HG02678 (cell line): ENCODE data around the gene ACAP2.
"Not testable (repeated sequence)": the region's sequence is repeated elsewhere in the genome, so short reads cannot be mapped to it uniquely, and the experiment has no call there.

ENCODE experiments used
- ATAC-seq: cut with Tn5 transposase; IDR thresholded peaks from one replicate; pipeline ENCODE4 v1.9.1; 2021; ENCODE audit warnings: mild to moderate bottlenecking, moderate library complexity; ENCODE audit not compliant: unreplicated experiment

ACAP2 gene, protein sequence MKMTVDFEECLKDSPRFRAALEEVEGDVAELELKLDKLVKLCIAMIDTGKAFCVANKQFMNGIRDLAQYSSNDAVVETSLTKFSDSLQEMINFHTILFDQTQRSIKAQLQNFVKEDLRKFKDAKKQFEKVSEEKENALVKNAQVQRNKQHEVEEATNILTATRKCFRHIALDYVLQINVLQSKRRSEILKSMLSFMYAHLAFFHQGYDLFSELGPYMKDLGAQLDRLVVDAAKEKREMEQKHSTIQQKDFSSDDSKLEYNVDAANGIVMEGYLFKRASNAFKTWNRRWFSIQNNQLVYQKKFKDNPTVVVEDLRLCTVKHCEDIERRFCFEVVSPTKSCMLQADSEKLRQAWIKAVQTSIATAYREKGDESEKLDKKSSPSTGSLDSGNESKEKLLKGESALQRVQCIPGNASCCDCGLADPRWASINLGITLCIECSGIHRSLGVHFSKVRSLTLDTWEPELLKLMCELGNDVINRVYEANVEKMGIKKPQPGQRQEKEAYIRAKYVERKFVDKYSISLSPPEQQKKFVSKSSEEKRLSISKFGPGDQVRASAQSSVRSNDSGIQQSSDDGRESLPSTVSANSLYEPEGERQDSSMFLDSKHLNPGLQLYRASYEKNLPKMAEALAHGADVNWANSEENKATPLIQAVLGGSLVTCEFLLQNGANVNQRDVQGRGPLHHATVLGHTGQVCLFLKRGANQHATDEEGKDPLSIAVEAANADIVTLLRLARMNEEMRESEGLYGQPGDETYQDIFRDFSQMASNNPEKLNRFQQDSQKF

DNA sequence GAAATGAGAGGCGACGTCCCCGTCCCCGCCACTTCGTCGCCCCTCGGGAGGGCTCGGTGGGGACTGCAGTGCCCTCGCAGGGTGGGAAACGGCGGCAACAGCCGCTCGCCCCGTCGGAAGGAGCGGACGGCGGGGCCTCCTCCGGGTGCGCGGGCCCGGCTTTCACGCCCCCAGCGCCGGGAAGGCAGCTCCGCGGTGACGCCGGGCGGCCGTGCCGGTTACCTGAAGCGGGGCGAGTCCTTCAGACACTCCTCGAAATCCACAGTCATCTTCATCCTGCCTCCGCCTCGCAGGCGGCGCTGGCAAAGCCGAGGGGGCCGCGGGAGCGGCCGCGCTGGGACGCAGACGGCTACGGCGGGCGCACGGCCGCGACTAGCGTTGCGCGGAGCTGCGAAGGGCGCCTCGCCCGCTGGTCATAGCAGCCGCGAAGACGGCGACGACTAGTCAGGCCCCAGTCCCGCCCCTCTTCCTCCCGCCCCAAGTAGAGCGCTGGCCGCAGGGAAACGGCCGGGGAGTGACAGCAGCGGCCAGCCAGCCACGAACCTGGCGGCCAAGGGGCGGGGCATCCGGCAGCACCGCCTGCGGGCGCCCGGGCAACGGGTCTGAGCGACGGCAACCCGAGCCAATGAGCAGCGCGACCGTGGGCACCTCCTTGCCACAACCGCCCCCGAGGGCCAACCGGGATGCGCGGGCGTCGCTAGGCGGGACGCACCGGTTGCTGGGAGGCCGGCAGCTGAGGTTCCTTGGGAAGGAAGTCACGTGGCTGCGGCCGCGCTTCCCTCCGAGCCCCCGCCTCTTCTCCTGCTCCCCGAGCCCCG, at the start of gene ACAP2:
TSS of gene ACAP2 (minus strand) at position 448 of the 818 bp plus-strand sequence. CDS start at position 275, 173 bp downstream.
- peak; percentile 90 for ATAC-seq

DNA sequence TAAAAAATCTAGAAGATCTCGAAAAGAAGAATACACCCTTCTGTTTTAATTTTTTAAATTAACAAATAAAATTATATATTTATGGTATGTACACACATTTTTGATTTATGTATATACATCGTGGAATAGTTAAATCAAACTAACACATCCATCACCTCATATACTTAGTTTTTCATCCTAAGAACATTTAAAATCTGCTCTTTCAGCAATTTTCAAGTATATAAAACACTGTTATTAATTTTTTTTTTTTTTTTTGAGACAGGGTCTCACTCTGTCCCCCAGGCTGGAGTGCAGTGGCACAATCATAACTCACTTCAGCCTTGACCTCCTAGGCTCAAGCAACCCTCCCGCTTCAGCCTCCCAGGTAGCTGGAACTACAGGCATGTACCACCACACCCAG, 32.8 kb upstream of the ACAP2 start:
- no peak for ATAC-seq

DNA sequence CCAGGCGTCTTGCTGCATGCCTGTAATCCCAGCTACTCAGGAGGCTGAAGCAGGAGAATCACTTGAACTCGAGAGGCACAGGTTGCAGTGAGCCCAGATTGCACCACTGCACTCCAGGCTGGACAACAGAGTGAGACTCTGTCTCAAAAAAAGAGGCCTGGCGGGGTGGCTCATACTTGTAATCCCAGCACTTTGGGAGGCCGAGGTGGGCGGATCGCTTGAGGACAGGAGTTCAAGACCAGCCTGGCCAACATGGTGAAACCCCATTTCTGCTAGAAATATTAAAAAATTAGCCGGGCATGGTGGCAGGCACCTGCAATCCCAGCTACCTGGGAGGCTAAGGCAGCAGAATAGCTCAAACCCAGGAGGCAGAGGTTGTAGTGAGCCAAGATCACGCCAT, 32.3 kb upstream of the ACAP2 start:
- ATAC-seq, result not testable (repeated sequence)

DNA sequence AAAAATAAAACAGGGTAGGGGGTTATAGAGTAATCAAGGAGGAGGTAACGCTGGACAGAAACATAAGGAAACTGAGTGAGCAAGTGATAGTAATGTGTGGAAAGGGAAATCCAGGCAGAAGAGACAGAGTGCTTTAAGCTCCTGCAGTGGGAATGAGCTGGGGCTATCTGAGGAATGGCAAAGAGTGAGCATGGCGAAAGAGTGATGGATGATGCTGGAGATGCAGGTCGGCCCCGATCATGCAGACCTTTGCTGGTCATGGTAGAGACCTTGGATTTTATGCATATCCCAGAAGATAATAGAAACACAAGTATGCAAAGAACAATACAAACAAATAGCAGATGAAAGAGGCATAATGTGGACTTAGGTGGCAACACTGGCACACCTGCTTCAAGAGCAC, 26.0 kb upstream of the ACAP2 start:
- no peak for ATAC-seq

DNA sequence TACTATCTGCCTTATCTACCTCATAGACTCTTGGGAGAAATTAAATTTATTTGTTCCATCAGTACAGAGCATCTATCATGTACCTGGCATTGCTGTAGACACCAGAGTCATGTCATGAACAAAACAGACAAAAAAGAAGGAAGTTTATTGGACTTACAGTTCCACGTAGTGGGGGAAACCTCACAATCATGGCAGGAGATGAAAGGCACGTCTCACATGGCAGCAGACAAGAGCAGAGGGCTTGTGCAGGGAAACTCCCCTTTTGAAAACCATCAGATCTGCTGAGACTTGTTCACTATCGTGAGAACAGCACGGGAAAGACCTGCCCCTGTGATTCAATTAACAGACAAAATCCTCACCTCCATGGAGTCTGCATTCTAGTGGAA, 25.6 kb upstream of the ACAP2 start:
- ATAC-seq, result no peak

DNA sequence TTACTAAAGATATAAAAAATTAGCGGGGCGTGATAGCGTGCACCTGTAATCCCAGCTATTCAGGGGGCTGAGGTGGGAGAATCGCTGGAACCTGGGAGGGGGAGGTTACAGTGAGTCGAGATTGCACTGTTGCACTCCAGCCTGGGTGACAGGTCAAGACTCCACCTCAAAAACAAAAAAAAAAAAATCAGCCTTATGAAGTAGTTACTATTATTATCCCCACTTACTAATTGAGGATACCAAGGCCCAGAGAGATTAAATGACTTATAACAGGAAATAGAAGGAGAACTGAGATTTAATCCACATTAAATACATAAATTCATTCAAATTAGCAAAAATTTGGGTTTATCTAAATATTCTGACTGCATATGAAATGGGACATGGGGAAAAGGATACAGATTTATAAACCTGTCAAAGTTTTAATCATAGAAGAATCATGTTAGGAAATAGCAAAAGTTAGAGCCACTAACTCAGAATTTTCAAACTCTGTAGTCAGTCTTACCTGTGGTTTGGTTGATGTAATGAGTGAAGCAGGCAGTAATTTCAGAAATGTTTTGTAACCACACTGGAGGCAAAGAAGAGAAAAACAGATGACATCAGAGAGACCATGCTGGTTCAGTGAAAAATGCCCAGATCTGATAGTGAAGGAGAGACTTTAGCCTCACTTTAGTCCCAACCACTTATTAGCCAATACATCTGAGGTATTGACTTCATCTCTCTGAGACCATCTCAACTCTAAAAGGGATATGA, 25.0 kb upstream of the ACAP2 start:
- ATAC-seq, result no peak

DNA sequence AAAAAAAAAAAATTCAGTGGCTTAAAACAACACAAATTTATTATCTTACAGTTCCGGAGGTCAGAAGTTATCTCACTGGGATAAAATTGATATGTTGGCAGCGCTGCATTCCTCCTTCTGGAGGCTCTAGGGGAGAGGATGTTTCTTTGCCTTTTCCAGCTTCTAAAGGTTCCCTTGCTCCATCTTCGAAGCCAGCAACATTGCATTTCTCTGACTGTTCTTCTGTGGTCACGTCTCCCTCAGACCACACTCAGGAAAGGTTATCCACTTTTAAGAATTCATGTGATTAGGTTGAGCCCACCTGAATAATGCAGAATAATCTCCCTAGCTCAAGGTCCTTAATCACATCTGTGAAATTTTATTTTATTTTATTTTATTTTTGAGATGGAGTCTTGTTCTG, 23.4 kb upstream of the ACAP2 start:
- no peak for ATAC-seq

DNA sequence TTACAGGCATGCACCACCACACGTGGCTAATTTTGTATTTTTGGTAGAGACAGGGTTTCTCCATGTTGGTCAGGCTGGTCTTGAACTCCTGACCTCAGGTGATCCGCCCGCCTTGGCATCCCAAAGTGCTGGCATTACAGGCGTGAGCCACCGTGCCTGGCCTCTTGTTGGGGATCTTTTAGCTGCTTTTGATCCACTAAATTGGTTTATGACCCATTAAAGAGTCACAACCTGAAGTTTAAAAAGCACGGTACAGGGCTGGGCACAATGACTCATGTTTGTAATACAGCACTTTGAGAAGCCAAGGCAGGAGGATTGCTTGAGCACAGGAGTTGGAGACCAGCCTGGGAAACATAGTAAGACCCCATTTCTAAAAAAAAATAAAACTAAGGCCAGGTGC, 20.1 kb upstream of the ACAP2 start:
- not testable (repeated sequence) for ATAC-seq

DNA sequence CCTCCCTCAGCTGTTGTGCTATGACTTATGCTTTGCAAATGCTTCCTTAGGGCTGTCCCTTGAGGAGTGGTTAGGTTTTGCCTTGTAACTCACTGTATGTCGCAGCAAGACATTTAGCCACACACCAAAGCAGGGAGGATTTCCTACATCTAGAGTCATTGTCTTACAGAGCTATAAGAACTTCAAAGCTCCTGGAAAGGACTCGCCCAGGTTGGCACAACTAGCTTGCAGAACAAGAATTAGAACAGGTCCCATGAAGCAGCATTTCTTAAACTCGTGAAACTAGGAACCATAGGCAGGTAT, 19.4 kb upstream of the ACAP2 start:
- ATAC-seq, result no peak

DNA sequence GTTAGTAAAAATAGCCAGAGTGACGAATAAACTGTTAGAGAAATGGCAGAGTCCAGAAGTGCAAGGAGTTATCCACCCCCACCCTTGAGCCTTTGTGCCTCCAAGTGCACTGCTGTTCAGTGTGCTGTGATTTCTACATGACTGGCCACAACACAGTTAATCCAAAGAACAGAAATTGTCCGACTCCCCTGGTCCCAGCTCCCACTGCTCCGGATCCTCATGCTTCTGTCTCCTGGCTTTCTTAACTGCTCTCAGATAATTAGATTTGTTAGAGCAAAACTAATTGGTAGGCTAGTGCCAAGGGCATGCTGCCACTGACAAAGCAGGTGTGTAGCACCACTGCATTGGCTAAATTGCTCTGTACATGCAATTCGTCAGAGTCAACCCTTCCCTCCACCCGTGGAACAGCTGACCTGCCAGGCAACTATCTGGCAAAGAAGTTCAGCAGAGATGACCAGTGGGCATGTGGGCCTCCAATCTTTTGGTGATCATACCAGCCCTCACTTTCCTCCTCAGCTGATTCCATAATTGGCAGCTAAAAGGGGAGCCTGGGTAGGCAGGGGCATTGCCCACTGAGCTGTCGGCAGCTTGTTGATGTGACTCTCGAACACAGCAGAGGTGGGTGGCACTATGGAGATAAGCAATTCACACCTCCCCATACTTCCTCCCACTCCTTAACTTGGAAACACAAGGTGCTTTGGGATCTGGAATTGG, 18.9 kb upstream of the ACAP2 start:
- ATAC-seq, result no peak

DNA sequence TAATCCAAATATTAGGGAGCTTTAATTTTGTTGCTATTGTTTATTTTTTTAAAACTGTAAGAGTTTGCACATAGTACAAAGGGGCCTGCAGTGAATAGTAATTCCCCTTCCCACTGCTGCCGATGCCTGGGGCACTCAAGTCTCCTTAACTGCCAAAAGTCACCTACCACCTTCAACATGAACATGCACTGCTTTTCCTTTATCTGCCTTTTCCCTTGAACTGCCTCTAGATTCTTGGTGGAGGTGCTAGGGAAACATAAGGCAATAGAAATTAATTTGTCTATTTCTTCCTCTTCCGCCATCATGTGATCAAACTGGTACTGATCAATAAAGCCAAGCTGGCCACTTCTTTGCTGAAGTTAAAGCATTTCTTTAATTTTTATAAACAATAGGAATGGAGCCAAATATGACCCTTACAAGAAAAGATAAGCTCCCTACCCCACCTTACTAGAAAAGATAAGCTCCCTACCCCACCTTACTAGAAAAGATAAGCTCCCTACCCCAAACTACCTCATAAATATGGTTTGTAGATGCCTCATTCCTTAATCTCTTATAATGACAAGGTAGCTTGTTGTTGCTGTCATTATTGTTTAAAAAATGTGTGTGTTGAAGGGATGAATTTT, 17.4 kb upstream of the ACAP2 start:
- ATAC-seq, result no peak

DNA sequence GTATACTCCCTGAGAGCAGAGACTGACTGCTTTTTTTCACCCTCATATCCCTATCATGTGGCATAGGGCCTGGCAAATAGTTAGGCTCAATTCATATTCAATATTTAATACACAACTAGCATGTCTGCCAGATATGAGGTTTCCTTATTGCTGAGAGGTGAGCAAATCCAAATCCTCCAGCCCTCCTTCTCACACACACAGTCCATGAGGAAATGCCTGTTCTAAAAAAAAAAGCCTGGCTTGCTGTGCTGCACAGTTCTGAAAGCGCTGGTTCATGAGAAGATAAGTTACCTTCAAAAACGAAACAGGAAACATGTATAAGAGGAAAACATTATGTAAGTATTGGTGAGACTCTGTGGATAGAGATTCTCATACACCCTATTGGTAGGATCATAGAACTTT, 15.5 kb upstream of the ACAP2 start:
- ATAC-seq, result peak; percentile 73

DNA sequence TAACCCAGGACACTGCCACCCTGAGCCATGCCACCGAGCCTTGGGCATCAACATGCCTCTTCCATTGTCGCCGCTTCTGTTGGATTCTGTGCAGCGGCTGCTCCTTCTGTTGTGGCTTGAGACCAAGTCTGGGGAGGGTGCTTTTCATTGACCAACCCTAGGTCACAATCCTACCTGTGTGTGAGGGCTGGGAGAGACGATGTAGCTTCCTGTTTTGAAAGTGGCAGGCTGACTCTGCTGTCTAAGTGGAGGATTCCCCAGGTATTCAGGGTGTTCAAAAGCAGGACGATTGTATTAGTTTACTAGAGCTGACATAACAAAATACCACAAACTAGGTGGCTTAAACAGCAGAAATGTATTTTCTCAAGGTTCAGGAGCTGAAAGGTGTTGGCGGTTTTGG, 13.0 kb upstream of the ACAP2 start:
- ATAC-seq, result no peak

DNA sequence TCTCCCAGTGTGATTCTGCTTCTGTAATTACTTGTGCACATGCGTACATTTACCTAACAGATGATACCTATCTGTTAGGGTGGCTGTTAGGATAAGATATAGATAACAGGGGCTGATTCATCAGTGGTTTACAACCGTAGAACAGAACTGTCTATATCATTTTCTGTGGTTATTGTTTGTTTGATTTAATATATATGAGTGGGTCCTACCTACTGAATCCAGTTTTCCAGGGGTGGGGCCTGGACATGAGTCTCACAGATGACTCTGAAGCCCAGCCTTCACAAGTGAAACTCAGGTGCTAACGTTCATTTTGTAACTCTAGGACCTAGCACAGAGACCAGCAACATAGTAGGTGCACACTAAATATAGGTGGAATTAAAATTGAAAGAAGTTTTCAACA, 10.4 kb upstream of the ACAP2 start:
- no peak for ATAC-seq

DNA sequence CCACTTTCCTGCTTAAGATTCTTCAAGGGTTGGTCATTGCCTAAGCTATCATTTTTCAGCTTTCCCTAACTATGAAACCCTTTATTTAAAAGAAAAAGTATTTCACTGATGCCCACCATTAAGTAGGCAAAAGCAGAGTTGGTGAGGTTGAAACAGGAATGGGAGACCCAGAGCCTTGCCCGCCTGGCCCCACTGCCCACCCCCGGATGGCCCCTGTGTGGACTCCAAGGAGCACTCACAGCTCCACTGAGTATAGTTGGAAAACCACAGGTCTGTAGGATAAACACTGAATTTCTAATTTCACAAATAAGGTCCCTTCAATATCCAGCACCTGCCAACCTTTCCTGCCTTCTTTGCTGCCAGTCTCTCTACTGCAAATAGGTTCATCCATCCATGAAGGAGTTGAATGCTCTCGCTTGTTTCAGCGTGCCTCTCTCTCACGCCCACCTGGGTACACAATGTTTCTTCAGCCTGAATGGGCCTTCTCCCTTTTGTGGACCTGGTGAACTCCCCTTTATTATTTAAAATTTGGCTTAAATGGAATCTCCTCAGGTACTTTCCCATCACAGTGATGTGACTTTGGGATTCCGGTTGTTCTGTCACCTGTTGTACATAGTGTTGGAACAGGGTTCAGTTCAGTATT, 8.7 kb upstream of the ACAP2 start:
- ATAC-seq, result no peak

DNA sequence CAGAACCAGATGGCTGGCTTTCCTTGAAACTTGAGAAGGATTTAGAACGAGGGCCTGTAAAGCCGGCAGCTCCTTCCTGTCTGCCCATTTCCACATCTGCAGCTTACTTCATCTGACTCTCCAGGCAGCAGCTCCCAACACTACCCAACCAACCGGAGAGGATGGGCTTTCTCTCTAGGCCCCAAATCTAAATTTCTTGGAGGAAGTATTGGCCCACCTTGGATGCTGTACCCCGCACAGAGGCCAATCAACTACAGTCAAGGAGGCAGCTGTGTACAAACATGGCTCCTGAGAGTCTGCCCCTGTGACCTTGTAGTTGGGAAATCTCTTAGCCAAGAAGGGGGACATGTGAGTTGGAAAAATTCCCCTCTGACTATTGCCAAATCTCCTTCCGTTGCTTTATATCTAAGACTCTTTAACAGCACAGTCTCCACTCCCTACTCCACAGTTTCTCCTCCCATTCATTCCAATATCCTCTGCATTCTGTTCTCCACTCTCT, 8.0 kb upstream of the ACAP2 start:
- ATAC-seq, result no peak

DNA sequence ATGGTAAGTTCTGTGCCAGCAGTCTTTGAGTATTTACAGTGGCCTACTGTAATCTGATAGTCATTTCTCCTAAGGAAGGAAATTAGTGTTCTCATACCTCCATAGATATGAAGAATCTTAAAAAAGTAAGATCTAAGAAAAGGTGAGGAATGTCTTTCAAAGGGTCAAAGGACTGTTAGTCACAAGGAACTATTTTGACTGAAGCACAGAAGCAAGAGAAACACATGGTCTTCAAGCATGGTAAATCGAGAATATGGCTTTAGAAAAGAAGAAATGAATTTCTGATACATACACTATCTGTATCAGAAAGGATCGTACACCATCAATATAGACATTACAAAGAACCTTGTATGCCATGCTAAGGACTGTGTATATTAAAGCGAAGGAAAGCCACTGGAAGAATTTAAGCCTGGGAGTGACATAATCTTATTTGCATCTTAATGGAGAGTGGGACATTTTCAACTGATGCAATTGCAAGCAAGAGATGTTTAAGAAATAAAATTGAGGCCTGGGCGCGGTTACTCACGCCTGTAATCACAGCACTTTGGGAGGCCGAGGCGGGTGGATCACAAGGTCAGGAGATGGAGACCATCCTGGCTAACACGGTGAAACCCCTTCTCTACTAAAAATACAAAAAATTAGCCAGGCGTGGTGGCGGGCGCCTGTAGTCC, 5.5 kb upstream of the ACAP2 start:
- no peak for ATAC-seq

DNA sequence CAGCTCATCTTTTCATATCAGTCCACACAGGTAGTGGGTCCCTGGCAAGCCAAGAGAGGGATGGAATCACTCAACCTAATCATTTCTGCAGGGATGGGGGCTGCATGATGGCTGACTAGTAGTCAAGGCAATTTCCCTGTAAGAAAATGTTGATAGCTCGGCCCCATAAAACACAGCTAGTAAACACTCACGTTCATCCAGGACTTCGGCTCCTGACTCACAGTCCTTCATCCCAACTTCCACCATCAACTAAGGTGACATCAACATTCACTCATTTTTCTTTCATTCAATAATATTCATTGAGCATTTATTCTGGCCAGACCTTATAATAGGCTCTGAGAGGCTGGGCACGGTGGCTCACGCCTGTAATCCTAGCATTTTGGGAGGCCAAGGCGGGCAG, 4.4 kb upstream of the ACAP2 start:
- no peak for ATAC-seq

DNA sequence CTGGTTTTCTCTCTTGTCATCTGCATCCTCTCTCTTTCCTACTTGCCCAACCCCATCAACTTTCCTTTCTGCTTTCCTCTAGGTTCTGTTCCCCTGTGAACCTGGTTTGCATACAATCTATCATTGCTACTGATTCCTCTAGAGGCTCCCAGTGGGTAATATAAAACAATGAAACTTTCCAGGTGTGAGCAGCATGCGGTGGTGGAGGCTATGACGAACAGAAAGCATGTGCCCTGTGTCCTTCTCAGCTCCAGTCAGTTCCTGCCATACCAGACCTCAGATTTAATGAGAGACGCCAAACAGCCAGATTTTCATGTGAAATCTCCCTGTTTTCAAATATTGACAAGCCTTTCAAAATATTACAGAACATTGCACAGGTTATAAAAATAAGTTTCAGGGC, 3.5 kb upstream of the ACAP2 start:
- ATAC-seq, result no peak
